HFFc6 (cell line): ENCODE results near the gene EIF4A2. TPM values are rescaled to one million over a fixed set of nuclear protein-coding genes. Genes with fewer than 3 reads are reported as not detected.
A peak's percentile ranks its signal among the peaks of the same experiment; 100 is the strongest.

ENCODE experiments used
- DNase-seq: peaks from one replicate; pipeline ENCODE4 v3.0.0-alpha.2; 2018
- H3K27ac Mint-ChIP-seq: 2 replicates; pipeline ENCODE4 v1.8.0; 2020; ENCODE audit warnings: mild to moderate bottlenecking, mixed read lengths
- H3K27me3 Mint-ChIP-seq: 2 replicates; pipeline ENCODE4 v1.8.0; 2021; ENCODE audit warnings: mild to moderate bottlenecking, moderate library complexity, mixed read lengths; ENCODE audit not compliant: insufficient read depth
- H3K36me3 Mint-ChIP-seq: 2 replicates; pipeline ENCODE4 v1.8.0; 2021; ENCODE audit warnings: low read depth, mixed read lengths
- H3K4me1 Mint-ChIP-seq: 2 replicates; pipeline ENCODE4 v1.8.0; 2020; ENCODE audit warnings: low read depth, mixed read lengths
- H3K4me3 Mint-ChIP-seq: 2 replicates; pipeline ENCODE4 v1.8.0; 2020; ENCODE audit warnings: mild to moderate bottlenecking, moderate library complexity, mixed read lengths
- H3K9me3 Mint-ChIP-seq: 2 replicates; pipeline ENCODE4 v1.8.0; 2020; ENCODE audit warnings: mild to moderate bottlenecking, mixed read lengths
- CTCF ChIP-seq: fragments of 200-600 bp; sonication (generic); IDR thresholded peaks from 2 replicates; pipeline ENCODE4 v1.5.0; 2021; ENCODE audit warnings: antibody characterized with exemption, mild to moderate bottlenecking
- total RNA-seq, 6 experiments: library from RNA; stranded (reverse); fragmentation: NEBNext Ultra II Directional; extraction: Animal tissue kit (Norgen Biotek cat#: 25700); gene quantifications; 2 replicates in 1 of 6; 3 replicates in 5 of 6; pipeline ENCODE4 v1.2.3, GENCODE V29; 2021

The EIF4A2 gene
- total RNA-seq, 6 experiments from 2014 or later: 249 to 363 (median 264) TPM

- TF ChIP-seq CTCF: no peak
- Mint-ChIP-seq H3K4me1 (peaks cover 43% of the 10 kb centered on the region), H3K27ac (no peak overlapping the region; the same call in 1 of the 2 replicates), H3K27me3 (peaks cover 23% of the 10 kb centered on the region), H3K36me3 (no peaks in the 10 kb centered on the region), H3K4me3 (peak overlapping the region; percentile 81; the same call in 1 of the 2 replicates), H3K9me3 (no peaks in the 10 kb centered on the region)
- DNase-seq: no peak
These were observed 41.2 kb downstream of the EIF4A2 start for GRCh38 chr3:186824430-186825139.

DNA sequence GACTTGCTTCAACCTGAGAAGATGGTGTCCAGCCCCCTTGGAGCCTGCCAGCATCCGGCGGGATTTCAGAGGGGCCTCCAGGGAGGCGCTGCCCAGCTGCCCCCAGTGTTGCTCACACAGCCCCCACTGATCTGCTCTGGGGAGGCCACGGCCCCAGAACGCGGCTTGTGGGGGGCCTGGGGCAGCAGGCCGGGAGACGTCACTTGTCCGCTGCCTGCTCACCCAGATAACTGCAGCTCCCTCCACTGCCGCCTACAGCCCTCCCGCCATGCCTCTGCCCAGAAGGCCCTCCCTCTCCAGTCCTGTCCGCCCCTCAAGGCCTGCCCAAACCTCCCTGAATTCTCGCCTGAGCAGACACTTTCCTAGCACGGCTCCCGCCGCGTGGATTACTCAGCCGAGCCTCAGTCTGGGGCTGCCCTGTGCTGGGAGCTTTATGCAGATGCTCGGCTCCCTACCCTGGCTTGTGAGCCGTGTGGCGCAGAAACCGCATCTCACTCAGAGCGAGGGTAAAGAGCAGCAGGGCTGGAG lies 42.0 kb downstream of the EIF4A2 start:
- peak overlapping the region; percentile 81 for H3K4me3 Mint-ChIP-seq
- peak overlapping the region; percentile 64 for H3K27ac Mint-ChIP-seq
- peak; percentile 69 for DNase-seq
- H3K9me3 Mint-ChIP-seq: no peaks in the 10 kb centered on the region
- peaks cover 29% of the 10 kb centered on the region for H3K27me3 Mint-ChIP-seq
- H3K36me3 Mint-ChIP-seq: no peaks in the 10 kb centered on the region
- H3K4me1 Mint-ChIP-seq: peaks cover 43% of the 10 kb centered on the region
- TF ChIP-seq CTCF: no peak

DNA sequence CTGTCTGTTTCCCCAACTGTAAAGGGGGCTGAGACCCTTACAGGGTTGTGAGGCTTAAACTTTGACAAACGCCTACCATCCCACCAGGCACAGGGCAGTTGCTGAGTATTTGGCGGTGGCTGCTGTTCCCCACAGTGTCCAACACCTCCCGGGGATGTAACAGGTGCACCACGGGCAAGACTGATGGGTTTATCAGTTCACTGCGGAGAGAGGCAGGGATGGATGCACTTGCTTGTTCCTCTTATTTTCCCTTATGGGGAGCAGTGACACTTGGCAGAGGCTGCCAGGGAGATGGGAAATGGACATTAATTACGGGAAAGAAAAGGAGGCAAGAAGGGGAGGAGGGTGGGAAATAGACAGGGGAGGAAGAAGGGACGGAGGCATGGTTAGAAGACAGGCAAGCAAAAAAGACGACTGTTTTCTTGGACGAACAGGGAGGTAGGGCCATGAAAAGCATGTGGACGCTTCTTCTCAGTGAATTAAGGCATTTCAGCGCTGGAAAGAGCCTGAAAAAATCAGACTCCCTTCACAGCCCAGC lies 42.6 kb downstream of the EIF4A2 start:
- Mint-ChIP-seq H3K4me1 (peaks cover 43% of the 10 kb centered on the region), H3K27ac (peak overlapping the region; percentile 64; the same call in 1 of the 2 replicates), H3K36me3 (no peaks in the 10 kb centered on the region), H3K4me3 (peak overlapping the region; percentile 81), H3K27me3 (peaks cover 34% of the 10 kb centered on the region), H3K9me3 (no peaks in the 10 kb centered on the region)
- no peak for DNase-seq
- TF ChIP-seq CTCF: no peak

- no peaks in the 10 kb centered on the region for H3K9me3 Mint-ChIP-seq
- peak overlapping the region; percentile 81 for H3K4me3 Mint-ChIP-seq
- H3K27me3 Mint-ChIP-seq: peaks cover 36% of the 10 kb centered on the region
- H3K4me1 Mint-ChIP-seq: peaks cover 40% of the 10 kb centered on the region
- no peaks in the 10 kb centered on the region for H3K36me3 Mint-ChIP-seq
- no peak for TF ChIP-seq CTCF
- H3K27ac Mint-ChIP-seq: no peak overlapping the region; the same call in 1 of the 2 replicates
- no peak for DNase-seq
These were observed 43.1 kb downstream of the EIF4A2 start for GRCh38 chr3:186826410-186826975.

DNA sequence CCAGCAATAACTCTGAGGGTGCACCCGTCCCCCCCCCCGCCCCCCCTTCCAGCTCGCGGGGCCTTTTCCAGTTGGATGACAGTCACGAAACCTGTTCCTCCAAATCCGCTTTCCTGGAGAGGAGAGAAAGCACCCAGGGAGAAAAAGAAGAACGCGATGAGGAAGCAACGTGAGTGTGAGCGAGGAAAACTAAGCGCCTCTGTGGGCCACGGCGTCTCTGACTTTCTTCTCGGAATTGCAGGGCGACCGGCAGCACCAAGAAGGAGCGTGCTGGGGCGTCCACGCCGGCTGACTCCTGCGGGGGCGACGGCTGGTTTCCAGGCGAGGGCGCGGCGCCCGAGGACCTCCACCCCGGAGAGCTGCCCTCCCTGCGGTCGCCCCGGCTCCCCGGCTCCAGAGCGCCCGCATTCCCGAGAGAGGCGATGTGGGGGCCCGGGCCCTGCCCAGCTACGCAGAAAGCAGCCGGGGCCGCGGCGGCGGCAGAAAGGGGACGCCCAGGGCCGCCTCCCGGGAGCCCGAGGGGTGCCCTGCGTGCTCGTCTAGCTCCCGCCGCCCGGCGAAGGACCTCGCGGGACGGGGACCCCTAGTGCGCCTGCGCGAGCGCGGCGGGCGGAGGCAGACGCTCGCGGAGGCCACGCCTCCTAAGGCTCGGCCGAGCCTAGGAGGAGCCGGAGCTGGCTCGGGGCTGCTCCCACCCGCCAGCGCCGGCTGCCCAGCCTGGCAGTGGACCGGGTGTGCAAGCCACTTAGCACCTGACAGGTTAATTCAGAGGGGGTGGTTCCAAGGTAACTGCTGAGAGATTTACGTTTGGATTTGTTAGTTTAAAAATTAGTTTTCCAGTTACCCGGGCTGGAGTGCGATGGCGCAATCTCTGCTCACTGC lies 43.8 kb downstream of the EIF4A2 start:
- Mint-ChIP-seq H3K4me3 (peak overlapping the region; percentile 81), H3K27me3 (peaks cover 38% of the 10 kb centered on the region), H3K4me1 (peaks cover 33% of the 10 kb centered on the region), H3K27ac (no peak overlapping the region), H3K9me3 (no peaks in the 10 kb centered on the region), H3K36me3 (no peaks in the 10 kb centered on the region)
- TF ChIP-seq CTCF: no peak
- DNase-seq: peak; percentile 48
